OCI-LY1 (cell line): Measurements from ENCODE around the gene TEAD1.

Experiments
- CTCF ChIP-seq: fragments of 200-600 bp; sonication (generic), shearing (Covaris generic); IDR thresholded peaks from 2 replicates; pipeline ENCODE4 v1.5.1; 2017; ENCODE audit warnings: mild to moderate bottlenecking, antibody characterized with exemption, low read length, moderate library complexity, mixed read lengths
- EZH2 ChIP-seq: fragments of 200-600 bp; sonication (generic), shearing (Covaris generic); IDR thresholded peaks from 2 replicates; pipeline ENCODE4 v1.8.0; 2017; ENCODE audit warnings: borderline replicate concordance, mixed run types, mild to moderate bottlenecking, antibody characterized with exemption, low read length, moderate library complexity, mixed read lengths

- no peak for TF ChIP-seq CTCF
- TF ChIP-seq EZH2, result no peak
Observed at GRCh38 chr11:12784987-12785386, 110.8 kb downstream of the TEAD1 start.
